Measurements from ENCODE around the gene DPH5.

Gene DPH5

GRCh38 chr1:100943533-100943932 is 82.1 kb downstream of the DPH5 start:
- no peak for DNase-seq (ENCODE audit: low read depth, low spot score)

- no peak for DNase-seq (ENCODE audit: low read depth, low spot score)
Observed at GRCh38 chr1:100942304-100943046, 83.1 kb downstream of the DPH5 start.

GRCh38 chr1:100941580-100942216 is 83.9 kb downstream of the DPH5 start:
- DNase-seq (ENCODE audit: low read depth, low spot score), result no peak

DNA sequence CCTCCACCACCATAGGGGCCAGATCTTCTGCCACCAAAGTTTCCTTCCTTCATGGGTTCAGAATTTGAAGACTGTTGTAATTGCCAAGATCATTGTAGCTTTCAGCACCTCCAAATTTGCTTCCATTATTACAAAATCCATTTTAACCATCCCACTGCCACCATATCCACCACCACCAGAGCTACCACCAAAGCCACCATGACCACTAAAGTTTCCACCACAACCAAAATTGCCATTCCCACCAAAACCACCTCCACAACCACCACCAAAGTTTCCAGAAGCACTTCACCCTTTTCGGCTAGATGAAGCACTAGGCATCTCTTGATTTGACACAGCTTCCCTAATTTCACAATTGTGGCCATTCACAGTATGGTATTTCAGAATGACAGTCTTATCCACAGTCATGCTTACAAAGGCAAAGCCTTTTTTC is 84.5 kb downstream of the DPH5 start:
- no peak for DNase-seq (ENCODE audit: low read depth, low spot score)

All from astrocyte of the hippocampus (primary cell).